SIG-M5 treated with dmso at 0.1 percent for 504 hours (cell line): ENCODE measurements around the gene AKAP13.
"Not testable (repeated sequence)": the region's sequence is repeated elsewhere in the genome, so short reads cannot be mapped to it uniquely, and the experiment has no call there.

Experiments
- DNase-seq: peaks from one replicate; lab custom pipeline; 2025; ENCODE audit not compliant: unreplicated experiment; lab: John Stamatoyannopoulos, UW

The AKAP13 gene

GRCh38 chr15:85349062-85349461 is 31.3 kb upstream of the AKAP13 start:
- not testable (repeated sequence) for DNase-seq

- no peak for DNase-seq
Measured at GRCh38 chr15:85350395-85350794, 30.0 kb upstream of the AKAP13 start.

GRCh38 chr15:85351501-85351900 is 28.9 kb upstream of the AKAP13 start:
- not testable (repeated sequence) for DNase-seq

- no peak for DNase-seq
Measured at GRCh38 chr15:85351965-85352364, 28.4 kb upstream of the AKAP13 start.

GRCh38 chr15:85353516-85353915 is 26.9 kb upstream of the AKAP13 start:
- DNase-seq: no peak

- DNase-seq: no peak
Measured at GRCh38 chr15:85354461-85354860, 25.9 kb upstream of the AKAP13 start.

GRCh38 chr15:85354948-85355347 is 25.5 kb upstream of the AKAP13 start:
- no peak for DNase-seq

GRCh38 chr15:85356276-85356675 is 24.1 kb upstream of the AKAP13 start:
- no peak for DNase-seq

GRCh38 chr15:85361323-85361722 is 19.1 kb upstream of the AKAP13 start:
- DNase-seq: no peak

- DNase-seq: no peak
Measured at GRCh38 chr15:85362436-85363081, 17.8 kb upstream of the AKAP13 start.

GRCh38 chr15:85365980-85366379 is 14.4 kb upstream of the AKAP13 start:
- DNase-seq: no peak

GRCh38 chr15:85367741-85368140 is 12.7 kb upstream of the AKAP13 start:
- no peak for DNase-seq

- DNase-seq: no peak
Measured at GRCh38 chr15:85374831-85375230, 5.6 kb upstream of the AKAP13 start.

- no peak for DNase-seq
Measured at GRCh38 chr15:85377269-85377668, 3.1 kb upstream of the AKAP13 start.

- no peak for DNase-seq
Measured at GRCh38 chr15:85377986-85378385, 2.4 kb upstream of the AKAP13 start.

GRCh38 chr15:85379403-85380131 is 836 bp upstream of the AKAP13 start:
- no peak for DNase-seq

GRCh38 chr15:85380812-85381642 is 624 bp downstream of the AKAP13 start:
- no peak for DNase-seq

- DNase-seq: no peak
Measured at GRCh38 chr15:85381850-85382751, 1.7 kb downstream of the AKAP13 start.

GRCh38 chr15:85382942-85383341 is 2.5 kb downstream of the AKAP13 start:
- DNase-seq: no peak

- DNase-seq: no peak
Measured at GRCh38 chr15:85383470-85384148, 3.2 kb downstream of the AKAP13 start.
